ENCODE measurements around the gene COG3. TPM values are rescaled to one million over a fixed set of nuclear protein-coding genes. Genes with fewer than 3 reads are reported as not detected.
A peak's percentile ranks its signal among the peaks of the same experiment; 100 is the strongest.
"Not testable (repeated sequence)": the region's sequence is repeated elsewhere in the genome, so short reads cannot be mapped to it uniquely, and the experiment has no call there.

COG3 gene
- total and polyA plus RNA-seq, 2 donors from 2014 or later = 18.0 to 26.0 TPM

GRCh38 chr13:45416516-45417128 is 48.1 kb upstream of the COG3 start:
- Histone ChIP-seq H3K27ac (ENCODE audit: low read depth in 2 of 2, low read length in 2 of 2) (peak overlapping the region; percentile 93 to 94), H3K27me3 (ENCODE audit: control insufficient read depth, insufficient read depth, low read length) (no peaks in the 10 kb centered on the region), H3K36me3 (ENCODE audit: control insufficient read depth in 2 of 3, insufficient read depth in 3 of 3, low read length in 3 of 3) (no peaks in the 10 kb centered on the region), H3K4me3 (ENCODE audit: low read length in 3 of 3) (peak overlapping the region; percentile 78 to 91 (median 89)), H3K9me3 (ENCODE audit: control insufficient read depth in 2 of 3, insufficient read depth in 1 of 3, low read length in 3 of 3) (no peaks in the 10 kb centered on the region), H3K4me1 (ENCODE audit: control insufficient read depth in 2 of 3, insufficient read depth in 2 of 3, low read depth in 1 of 3, low read length in 3 of 3) (peaks cover 3 to 25% (median 17%) of the 10 kb centered on the region in 3 donors), H3K9ac (ENCODE audit: low read length in 3 of 3) (peak overlapping the region; percentile 77 to 96 (median 82))
- FAIRE-seq = no peak
- no peak for TF ChIP-seq CTCF (IDR thresholded peaks at IDR 0.05; ENCODE audit: borderline replicate concordance, extremely low read depth, insufficient read depth)
- DNase-seq = peak in 1 of 5 donors; percentile 40
- intact Hi-C loops (cut with DNase I) = no loop called here

GRCh38 chr13:45417790-45418534 is 46.8 kb upstream of the COG3 start, which contains the start of gene SLC25A30:
Gene SLC25A30 (minus strand): TSS chr13:45418373. CDS start chr13:45411425, 6,948 bp downstream.
- no peaks in the 10 kb centered on the region for H3K27me3 ChIP-seq (ENCODE audit: control insufficient read depth, insufficient read depth, low read length)
- H3K9ac ChIP-seq (ENCODE audit: low read length in 3 of 3) = peak within 1 kb of the TSS; percentile 79 to 96 (median 82)
- no peak for TF ChIP-seq CTCF (IDR thresholded peaks at IDR 0.05; ENCODE audit: borderline replicate concordance, extremely low read depth, insufficient read depth)
- H3K4me1 ChIP-seq (ENCODE audit: control insufficient read depth in 2 of 3, insufficient read depth in 2 of 3, low read depth in 1 of 3, low read length in 3 of 3) = peaks cover 3 to 15% (median 12%) of the 10 kb centered on the region in 3 donors
- H3K4me3 ChIP-seq (ENCODE audit: low read length in 3 of 3) = peak within 1 kb of the TSS; percentile 81 to 91 (median 89)
- peak within 1 kb of the TSS; percentile 93 to 94 for H3K27ac ChIP-seq (ENCODE audit: low read depth in 2 of 2, low read length in 2 of 2)
- H3K36me3 ChIP-seq (ENCODE audit: control insufficient read depth in 2 of 3, insufficient read depth in 3 of 3, low read length in 3 of 3) = no peaks in the 10 kb centered on the region
- intact Hi-C loops (cut with DNase I) = no loop called here
- FAIRE-seq = no peak
- peak; percentile 94 to 98 (median 94) for DNase-seq
- no peaks in the 10 kb centered on the region for H3K9me3 ChIP-seq (ENCODE audit: control insufficient read depth in 2 of 3, insufficient read depth in 1 of 3, low read length in 3 of 3)

- intact Hi-C loops (cut with DNase I); H3K4me1 ChIP-seq (ENCODE audit: control insufficient read depth in 2 of 3, insufficient read depth in 2 of 3, low read depth in 1 of 3, low read length in 3 of 3); H3K27me3 ChIP-seq (ENCODE audit: control insufficient read depth, insufficient read depth, low read length); DNase-seq; FAIRE-seq; H3K9me3 ChIP-seq (ENCODE audit: control insufficient read depth in 2 of 3, insufficient read depth in 1 of 3, low read length in 3 of 3); H3K4me3 ChIP-seq (ENCODE audit: low read length in 3 of 3); H3K36me3 ChIP-seq (ENCODE audit: control insufficient read depth in 2 of 3, insufficient read depth in 3 of 3, low read length in 3 of 3); H3K9ac ChIP-seq (ENCODE audit: low read length in 3 of 3); H3K27ac ChIP-seq (ENCODE audit: low read depth in 2 of 2, low read length in 2 of 2): not testable (repeated sequence)
Observed at GRCh38 chr13:45419389-45419788, 45.4 kb upstream of the COG3 start.

GRCh38 chr13:45419945-45420344 is 44.8 kb upstream of the COG3 start:
- H3K9me3 ChIP-seq (ENCODE audit: control insufficient read depth in 2 of 3, insufficient read depth in 1 of 3, low read length in 3 of 3) = no peaks in the 10 kb centered on the region
- DNase-seq (no peak), FAIRE-seq (no peak)
- H3K4me1 ChIP-seq (ENCODE audit: control insufficient read depth in 2 of 3, insufficient read depth in 2 of 3, low read depth in 1 of 3, low read length in 3 of 3) = peaks cover under 1 to 5% (median 2%) of the 10 kb centered on the region in 3 donors
- no peaks in the 10 kb centered on the region for H3K36me3 ChIP-seq (ENCODE audit: control insufficient read depth in 2 of 3, insufficient read depth in 3 of 3, low read length in 3 of 3)
- no peak for TF ChIP-seq CTCF (IDR thresholded peaks at IDR 0.05; ENCODE audit: borderline replicate concordance, extremely low read depth, insufficient read depth)
- intact Hi-C loops (cut with DNase I) = no loop called here
- no peak overlapping the region for H3K27ac ChIP-seq (ENCODE audit: low read depth in 2 of 2, low read length in 2 of 2)
- H3K27me3 ChIP-seq (ENCODE audit: control insufficient read depth, insufficient read depth, low read length) = no peaks in the 10 kb centered on the region
- no peak overlapping the region for H3K9ac ChIP-seq (ENCODE audit: low read length in 3 of 3)
- H3K4me3 ChIP-seq (ENCODE audit: low read length in 3 of 3) = no peak overlapping the region
